ENCODE data around the gene LRP2.

Gene LRP2

GRCh38 chr2:169104848-169105247 lies 257.5 kb downstream of the LRP2 start:
- in situ Hi-C loops (cut with HindIII; ENCODE audit: low pct_ligation_motif_present, low sequenced_read_pairs): no loop called here
- no peak overlapping the region for H3K4me3 ChIP-seq (ENCODE audit: low read depth, low read length)
- TF ChIP-seq, protein P1, sequence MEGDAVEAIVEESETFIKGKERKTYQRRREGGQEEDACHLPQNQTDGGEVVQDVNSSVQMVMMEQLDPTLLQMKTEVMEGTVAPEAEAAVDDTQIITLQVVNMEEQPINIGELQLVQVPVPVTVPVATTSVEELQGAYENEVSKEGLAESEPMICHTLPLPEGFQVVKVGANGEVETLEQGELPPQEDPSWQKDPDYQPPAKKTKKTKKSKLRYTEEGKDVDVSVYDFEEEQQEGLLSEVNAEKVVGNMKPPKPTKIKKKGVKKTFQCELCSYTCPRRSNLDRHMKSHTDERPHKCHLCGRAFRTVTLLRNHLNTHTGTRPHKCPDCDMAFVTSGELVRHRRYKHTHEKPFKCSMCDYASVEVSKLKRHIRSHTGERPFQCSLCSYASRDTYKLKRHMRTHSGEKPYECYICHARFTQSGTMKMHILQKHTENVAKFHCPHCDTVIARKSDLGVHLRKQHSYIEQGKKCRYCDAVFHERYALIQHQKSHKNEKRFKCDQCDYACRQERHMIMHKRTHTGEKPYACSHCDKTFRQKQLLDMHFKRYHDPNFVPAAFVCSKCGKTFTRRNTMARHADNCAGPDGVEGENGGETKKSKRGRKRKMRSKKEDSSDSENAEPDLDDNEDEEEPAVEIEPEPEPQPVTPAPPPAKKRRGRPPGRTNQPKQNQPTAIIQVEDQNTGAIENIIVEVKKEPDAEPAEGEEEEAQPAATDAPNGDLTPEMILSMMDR (IDR thresholded peaks at IDR 0.05; ENCODE audit: low read depth, low read length, missing control alignments): no peak
- H3K27me3 ChIP-seq (replicated peaks): no peaks in the 10 kb centered on the region
- no peak for DNase-seq
- H3K27ac ChIP-seq: no peak overlapping the region
- H3K36me3 ChIP-seq (replicated peaks): no peaks in the 10 kb centered on the region

DNA sequence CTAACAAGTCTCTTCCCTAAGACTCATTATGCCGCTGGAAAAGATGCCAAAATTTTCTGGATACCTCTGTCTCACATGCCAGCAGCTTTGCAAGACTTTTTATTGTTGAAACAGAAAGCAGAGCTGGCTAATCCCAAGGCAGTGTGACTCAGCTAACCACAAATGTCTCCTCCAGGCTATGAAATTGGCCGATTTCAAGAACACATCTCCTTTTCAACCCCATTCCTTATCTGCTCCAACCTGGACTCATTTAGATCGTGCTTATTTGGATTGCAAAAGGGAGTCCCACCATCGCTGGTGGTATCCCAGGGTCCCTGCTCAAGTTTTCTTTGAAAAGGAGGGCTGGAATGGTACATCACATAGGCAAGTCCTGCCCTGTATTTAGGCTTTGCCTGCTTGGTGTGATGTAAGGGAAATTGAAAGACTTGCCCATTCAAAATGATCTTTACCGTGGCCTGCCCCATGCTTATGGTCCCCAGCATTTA lies 266.7 kb downstream of the LRP2 start:
- TF ChIP-seq, protein P1 (IDR thresholded peaks at IDR 0.05; ENCODE audit: low read depth, low read length, missing control alignments): no peak
- H3K27ac ChIP-seq: peak overlapping the region; percentile 13
- in situ Hi-C loops (cut with HindIII; ENCODE audit: low pct_ligation_motif_present, low sequenced_read_pairs): no loop called here
- H3K27me3 ChIP-seq (replicated peaks): no peaks in the 10 kb centered on the region
- DNase-seq: peak; percentile 89
- no peak overlapping the region for H3K4me3 ChIP-seq (ENCODE audit: low read depth, low read length)
- no peaks in the 10 kb centered on the region for H3K36me3 ChIP-seq (replicated peaks)

DNA sequence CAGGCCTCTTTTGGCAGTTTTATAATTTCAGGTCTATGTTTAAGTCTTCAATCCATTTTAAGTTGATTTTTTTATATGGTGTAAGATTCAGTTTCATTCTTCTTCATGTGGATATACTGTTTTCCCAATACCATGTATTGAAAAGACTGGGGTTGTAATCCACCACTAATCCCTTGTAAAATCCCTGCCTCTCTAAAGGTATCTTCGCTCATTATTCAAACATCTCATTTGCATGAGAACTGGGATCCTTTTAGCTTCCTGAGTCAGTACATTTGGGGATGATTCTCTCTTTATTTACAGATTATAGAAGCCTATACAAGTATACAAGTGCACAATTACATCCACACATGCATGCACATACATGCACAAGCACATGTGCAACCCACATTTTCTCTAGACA lies 267.7 kb downstream of the LRP2 start:
- no peak for DNase-seq
- Histone ChIP-seq H3K27ac (no peak overlapping the region), H3K36me3 (replicated peaks) (no peaks in the 10 kb centered on the region), H3K27me3 (replicated peaks) (no peaks in the 10 kb centered on the region), H3K4me3 (ENCODE audit: low read depth, low read length) (no peak overlapping the region)
- in situ Hi-C loops (cut with HindIII; ENCODE audit: low pct_ligation_motif_present, low sequenced_read_pairs): no loop called here
- TF ChIP-seq, protein P1 (IDR thresholded peaks at IDR 0.05; ENCODE audit: low read depth, low read length, missing control alignments): no peak

DNA sequence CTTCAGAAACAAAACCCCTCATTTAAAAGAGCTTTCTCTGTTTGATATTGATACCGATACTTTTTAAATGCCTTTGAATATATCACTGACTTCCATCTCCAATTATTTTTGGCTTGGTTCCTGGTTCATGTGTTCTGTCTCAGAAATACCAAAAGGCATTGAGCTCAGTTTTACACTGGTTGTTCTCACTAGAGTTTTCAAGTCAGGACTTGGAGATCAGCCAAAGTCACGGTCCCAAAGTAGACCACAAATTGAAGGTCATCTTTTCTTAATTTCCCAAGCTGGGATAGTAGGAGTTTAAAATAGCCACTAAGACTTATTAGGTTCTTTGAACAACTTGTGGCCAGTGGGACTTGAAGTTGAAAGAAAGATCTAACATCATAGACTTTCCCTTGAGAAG lies 268.8 kb downstream of the LRP2 start:
- H3K27me3 ChIP-seq (replicated peaks): no peaks in the 10 kb centered on the region
- TF ChIP-seq, protein P1 (IDR thresholded peaks at IDR 0.05; ENCODE audit: low read depth, low read length, missing control alignments): no peak
- in situ Hi-C loops (cut with HindIII; ENCODE audit: low pct_ligation_motif_present, low sequenced_read_pairs): no loop called here
- H3K27ac ChIP-seq: no peak overlapping the region
- H3K4me3 ChIP-seq (ENCODE audit: low read depth, low read length): no peak overlapping the region
- no peaks in the 10 kb centered on the region for H3K36me3 ChIP-seq (replicated peaks)
- no peak for DNase-seq

DNA sequence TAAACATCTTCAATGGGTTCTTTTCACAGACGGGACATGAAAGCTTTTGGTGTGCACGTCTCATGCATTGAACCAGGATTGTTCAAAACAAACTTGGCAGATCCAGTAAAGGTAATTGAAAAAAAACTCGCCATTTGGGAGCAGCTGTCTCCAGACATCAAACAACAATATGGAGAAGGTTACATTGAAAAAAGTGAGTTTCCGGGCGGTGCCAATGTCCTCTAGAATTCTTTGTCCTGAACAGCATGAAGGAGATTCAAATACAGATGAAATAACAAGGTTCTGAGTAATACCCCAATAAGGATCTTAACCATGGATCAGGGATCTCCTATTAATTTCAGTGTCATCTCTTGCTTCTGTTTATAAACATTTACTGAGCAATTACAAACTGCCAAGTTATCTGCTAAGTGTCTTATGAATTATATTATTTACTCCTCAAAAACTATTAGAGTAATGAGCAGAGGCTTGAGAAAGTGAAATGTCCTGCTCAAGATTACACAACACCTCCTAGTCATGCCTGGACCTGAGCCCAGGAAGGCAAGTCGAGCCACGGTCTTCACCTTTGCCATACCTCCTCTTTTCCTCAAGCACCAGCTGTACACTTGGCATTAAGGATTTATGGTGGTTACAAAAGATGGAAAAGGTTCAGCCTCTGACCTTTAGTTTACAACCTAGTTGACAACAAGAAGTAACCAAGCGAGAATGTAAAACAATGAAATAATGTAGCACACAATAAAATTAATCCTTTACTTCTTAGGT lies 270.4 kb downstream of the LRP2 start:
- TF ChIP-seq, protein P1 (IDR thresholded peaks at IDR 0.05; ENCODE audit: low read depth, low read length, missing control alignments): no peak
- H3K36me3 ChIP-seq (replicated peaks): no peaks in the 10 kb centered on the region
- no peak overlapping the region for H3K27ac ChIP-seq
- no peak overlapping the region for H3K4me3 ChIP-seq (ENCODE audit: low read depth, low read length)
- H3K27me3 ChIP-seq (replicated peaks): no peaks in the 10 kb centered on the region
- DNase-seq: peak; percentile 49
- in situ Hi-C loops (cut with HindIII; ENCODE audit: low pct_ligation_motif_present, low sequenced_read_pairs): no loop called here

DNA sequence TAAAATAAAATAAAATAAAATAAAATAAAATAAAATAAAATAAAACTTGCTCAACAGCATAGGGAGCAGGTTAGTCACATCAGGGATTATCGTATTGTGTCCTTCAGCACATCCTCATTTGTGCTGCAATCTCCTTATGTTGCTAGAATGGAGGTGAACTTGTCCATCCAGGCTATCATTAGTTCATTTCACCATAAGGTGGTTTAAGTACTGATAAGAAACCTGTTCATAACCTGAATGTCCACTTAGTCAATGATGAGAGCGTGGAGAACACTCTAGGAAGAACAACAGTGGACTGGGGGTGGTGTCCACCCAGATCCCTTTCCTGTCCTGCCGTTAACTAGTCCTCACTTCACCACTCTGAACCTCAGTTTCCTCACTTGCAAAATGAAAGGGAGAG lies 271.1 kb downstream of the LRP2 start:
- in situ Hi-C loops (cut with HindIII; ENCODE audit: low pct_ligation_motif_present, low sequenced_read_pairs): no loop called here
- Histone ChIP-seq H3K36me3 (replicated peaks) (no peaks in the 10 kb centered on the region), H3K27me3 (replicated peaks) (no peaks in the 10 kb centered on the region), H3K27ac (no peak overlapping the region), H3K4me3 (ENCODE audit: low read depth, low read length) (no peak overlapping the region)
- DNase-seq: no peak
- TF ChIP-seq, protein P1 (IDR thresholded peaks at IDR 0.05; ENCODE audit: low read depth, low read length, missing control alignments): no peak
